HCT116 (cell line): ENCODE data around the gene BAHCC1. TPM values are rescaled to one million over a fixed set of nuclear protein-coding genes. Genes with fewer than 3 reads are reported as not detected.

Experiments
- ATAC-seq: fragments of 200-7000 bp; cut with Tn5 transposase; 2 replicates; pipeline ENCODE4 v1.9.1; 2020; ENCODE audit warnings: mild to moderate bottlenecking, moderate library complexity
- BruUV-seq: library from RNA; stranded (reverse); fragments of 400-500 nt; replicated peaks from 2 replicates; lab custom pipeline; 2021; lab: Mats Ljungman, UMichigan
- CTCF ChIA-PET: fragments of 300-600 bp; sonication (Branson Sonifier 250); formaldehyde crosslinking; loops from one replicate; lab custom pipeline; 2021; ENCODE audit warnings: antibody characterized with exemption; lab: Charles Lee
- POLR2A ChIA-PET: fragments of 300-600, 350-600 bp; sonication (Branson Sonifier 250); formaldehyde crosslinking; loops from one replicate; lab custom pipeline; 2021; ENCODE audit warnings: antibody characterized with exemption; lab: Charles Lee
- RAD21 ChIA-PET, 2 experiments: fragments of 300-600 bp; sonication (Branson Sonifier 250); formaldehyde crosslinking; loops; one replicate each; lab custom pipeline; 2023; ENCODE audit warnings: low total read pairs in 2 of 2; ENCODE audit not compliant: uncharacterized antibody in 2 of 2, unreplicated experiment in 2 of 2, low non-redundant PET in 1 of 2; lab: Charles Lee
- DNase-seq: peaks from one replicate; pipeline ENCODE4 v3.0.0-alpha.2; 2010; ENCODE audit warnings: low read depth, low spot score
- H2AFZ ChIP-seq: fragments of 200-600 bp; shearing (Covaris generic), sonication (generic); 2 replicates; pipeline ENCODE4 v1.6.1; 2017; ENCODE audit warnings: low read depth, mixed run types, mixed read lengths, antibody characterized with exemption, low read length; ENCODE audit not compliant: poor library complexity, severe bottlenecking
- H3K27ac ChIP-seq: 2 replicates; pipeline ENCODE4 v1.5.1; 2012; ENCODE audit warnings: low read depth, low read length
- H3K27me3 ChIP-seq: fragments of 200-600 bp; sonication (generic); 2 replicates; pipeline ENCODE4 v1.6.1; 2016; ENCODE audit warnings: mixed run types, low read length, mixed read lengths; ENCODE audit not compliant: insufficient read depth
- H3K36me3 ChIP-seq, 2 experiments: fragments of 200-500 bp in 1 of 2; fragments of 200-600 bp in 1 of 2; sonication (Bioruptor generic) in 1 of 2; sonication (generic) in 1 of 2; 2 replicates each; pipeline versions ENCODE4 v1.5.1 to v1.6.1; 2014 to 2016; ENCODE audit warnings: low read length in 2 of 2, inconsistent platforms in 1 of 2, mixed read lengths in 1 of 2, mixed run types in 1 of 2; ENCODE audit not compliant: insufficient read depth in 2 of 2, control insufficient read depth in 1 of 2
- H3K4me1 ChIP-seq, 2 experiments: fragments of 200-600 bp in 1 of 2; sonication (generic) in 1 of 2; 2 replicates each; pipeline versions ENCODE4 v1.5.1 to v1.6.1; 2012 to 2017; ENCODE audit warnings: low read length in 2 of 2, inconsistent platforms in 1 of 2, mild to moderate bottlenecking in 1 of 2, mixed read lengths in 1 of 2, mixed run types in 1 of 2, moderate library complexity in 1 of 2; ENCODE audit not compliant: insufficient read depth in 2 of 2, control insufficient read depth in 1 of 2
- H3K4me2 ChIP-seq: fragments of 200-600 bp; sonication (generic); 2 replicates; pipeline ENCODE4 v1.6.1; 2017; ENCODE audit warnings: mixed run types, low read length, mixed read lengths
- H3K4me3 ChIP-seq, 2 experiments: fragments of 200-600 bp in 1 of 2; sonication (generic) in 1 of 2; replicated peaks in 1 of 2; 2 replicates each; pipeline ENCODE4 v1.5.1; 2011 to 2016; ENCODE audit warnings: low read length in 2 of 2, control low read depth in 1 of 2, low read depth in 1 of 2, mild to moderate bottlenecking in 1 of 2, mixed read lengths in 1 of 2, mixed run types in 1 of 2
- H3K79me2 ChIP-seq: fragments of 200-600 bp; sonication (generic); 2 replicates; pipeline ENCODE4 v1.6.1; 2017; ENCODE audit warnings: mild to moderate bottlenecking, mixed run types, low read length, moderate library complexity, mixed read lengths; ENCODE audit not compliant: insufficient read depth
- H3K9ac ChIP-seq: fragments of 200-600 bp; sonication (generic); 2 replicates; pipeline ENCODE4 v1.6.1; 2016; ENCODE audit warnings: low read length, mixed read lengths
- H3K9me2 ChIP-seq: fragments of 200-600 bp; sonication (generic), shearing (Covaris generic); 2 replicates; pipeline ENCODE4 v1.6.1; 2017; ENCODE audit warnings: mixed run types, mild to moderate bottlenecking, moderate library complexity; ENCODE audit not compliant: insufficient read depth
- H3K9me3 ChIP-seq, 2 experiments: fragments of 200-500 bp in 1 of 2; fragments of 200-600 bp in 1 of 2; sonication (Bioruptor generic) in 1 of 2; sonication (generic) in 1 of 2; 2 replicates each; pipeline ENCODE4 v1.6.1; 2014 to 2017; ENCODE audit warnings: low read length in 2 of 2, mixed read lengths in 2 of 2, inconsistent platforms in 1 of 2, low read depth in 1 of 2, mild to moderate bottlenecking in 1 of 2, mixed run types in 1 of 2, moderate library complexity in 1 of 2; ENCODE audit not compliant: control insufficient read depth in 1 of 2, insufficient read depth in 1 of 2
- H4K20me1 ChIP-seq: fragments of 200-600 bp; sonication (generic), shearing (Covaris generic); 2 replicates; pipeline ENCODE4 v1.6.1; 2017; ENCODE audit warnings: mixed run types, mild to moderate bottlenecking, moderate library complexity; ENCODE audit not compliant: insufficient read depth
- ATF3 ChIP-seq: IDR thresholded peaks from 2 replicates; pipeline ENCODE4 v1.6.1; 2012
- CEBPB ChIP-seq: IDR thresholded peaks from 2 replicates; pipeline ENCODE4 v1.6.1; 2012; ENCODE audit warnings: low read depth
- JUND ChIP-seq: IDR thresholded peaks from 2 replicates; pipeline ENCODE4 v1.6.1; 2012
- RAD21 ChIP-seq: IDR thresholded peaks from 2 replicates; pipeline ENCODE4 v1.6.1; 2012; ENCODE audit warnings: low read depth, mild to moderate bottlenecking
- REST ChIP-seq: IDR thresholded peaks from 2 replicates; pipeline ENCODE4 v1.6.1; 2012; ENCODE audit warnings: low read depth
- SRF ChIP-seq: IDR thresholded peaks from 2 replicates; pipeline ENCODE4 v1.6.1; 2012; ENCODE audit warnings: low read depth
- intact Hi-C: fragments of 100-400 bp; cut with micrococcal nuclease; formaldehyde crosslinking; loops from 2 replicates; pipeline ENCODE4 v1.10.0; 2022
- total RNA-seq: library from RNA; stranded (reverse); gene quantifications from one replicate; pipeline ENCODE4 v1.2.1, GENCODE V29; 2021; ENCODE audit not compliant: unreplicated experiment

The BAHCC1 gene
- total RNA-seq, 1 experiment from 2014 or later: 45.2 TPM

- no peak for ATAC-seq
- TF ChIP-seq REST (no peak), CEBPB (no peak), SRF (no peak), ATF3 (no peak), JUND (no peak), RAD21 (no peak)
- no peaks in the 10 kb centered on the region for H4K20me1 ChIP-seq
- no peak for DNase-seq
- no peaks in the 10 kb centered on the region for H3K9me3 ChIP-seq
- no peak overlapping the region for H3K9ac ChIP-seq
- RAD21 ChIA-PET: no interaction called here
- POLR2A ChIA-PET: no interaction called here
- CTCF ChIA-PET: no interaction called here
- no peak overlapping the region for H2AFZ ChIP-seq
- intact Hi-C loops: no loop called here
- H3K4me1 ChIP-seq: peaks cover 57 to 78% of the 10 kb centered on the region in 2 experiments
- H3K79me2 ChIP-seq: peaks cover 19% of the 10 kb centered on the region
- no peak overlapping the region for H3K4me3 ChIP-seq
- peak overlapping the region; percentile 11; the same call in 1 of the 2 replicates for H3K27ac ChIP-seq
- H3K4me2 ChIP-seq: no peak overlapping the region
- peaks cover 2 to 4% of the 10 kb centered on the region in 2 experiments; a peak in 2 of 4 replicates for H3K36me3 ChIP-seq
- no TSS peak for BruUV-seq
- no peaks in the 10 kb centered on the region for H3K9me2 ChIP-seq
- H3K27me3 ChIP-seq: no peaks in the 10 kb centered on the region
These were observed 5.0 kb upstream of the BAHCC1 start for GRCh38 chr17:81390029-81390872.
